Nephron (organoid): ENCODE measurements around the gene POP7.
"Not testable (repeated sequence)": the region's sequence is repeated elsewhere in the genome, so short reads cannot be mapped to it uniquely, and the experiment has no call there.

ENCODE experiments used
- H3K27ac Mint-ChIP-seq, 3 experiments: 2 replicates each; pipeline ENCODE4 v1.8.0; 2020; ENCODE audit warnings: mixed read lengths in 3 of 3, mild to moderate bottlenecking in 2 of 3, moderate library complexity in 1 of 3
- H3K27me3 Mint-ChIP-seq: 2 replicates; pipeline ENCODE4 v1.8.0; 2021; ENCODE audit warnings: low read depth, mild to moderate bottlenecking, moderate library complexity, mixed read lengths
- H3K36me3 Mint-ChIP-seq: 2 replicates; pipeline ENCODE4 v1.8.0; 2020; ENCODE audit warnings: low read depth, mixed read lengths
- H3K4me1 Mint-ChIP-seq: 2 replicates; pipeline ENCODE4 v1.8.0; 2020; ENCODE audit warnings: mixed read lengths
- H3K4me3 Mint-ChIP-seq, 3 experiments: 2 replicates each; pipeline ENCODE4 v1.8.0; 2020; ENCODE audit warnings: mild to moderate bottlenecking in 3 of 3, mixed read lengths in 3 of 3, moderate library complexity in 2 of 3
- H3K9me3 Mint-ChIP-seq: 2 replicates; pipeline ENCODE4 v1.8.0; 2020; ENCODE audit warnings: mixed read lengths
- TF ChIP-seq, protein P1 (sequence below), 3 experiments: fragments of 200-600 bp; sonication (generic); IDR thresholded peaks; one replicate each; pipeline ENCODE4 v1.5.0; 2021; ENCODE audit warnings: antibody characterized with exemption in 3 of 3; ENCODE audit not compliant: unreplicated experiment in 3 of 3

The POP7 gene

DNA sequence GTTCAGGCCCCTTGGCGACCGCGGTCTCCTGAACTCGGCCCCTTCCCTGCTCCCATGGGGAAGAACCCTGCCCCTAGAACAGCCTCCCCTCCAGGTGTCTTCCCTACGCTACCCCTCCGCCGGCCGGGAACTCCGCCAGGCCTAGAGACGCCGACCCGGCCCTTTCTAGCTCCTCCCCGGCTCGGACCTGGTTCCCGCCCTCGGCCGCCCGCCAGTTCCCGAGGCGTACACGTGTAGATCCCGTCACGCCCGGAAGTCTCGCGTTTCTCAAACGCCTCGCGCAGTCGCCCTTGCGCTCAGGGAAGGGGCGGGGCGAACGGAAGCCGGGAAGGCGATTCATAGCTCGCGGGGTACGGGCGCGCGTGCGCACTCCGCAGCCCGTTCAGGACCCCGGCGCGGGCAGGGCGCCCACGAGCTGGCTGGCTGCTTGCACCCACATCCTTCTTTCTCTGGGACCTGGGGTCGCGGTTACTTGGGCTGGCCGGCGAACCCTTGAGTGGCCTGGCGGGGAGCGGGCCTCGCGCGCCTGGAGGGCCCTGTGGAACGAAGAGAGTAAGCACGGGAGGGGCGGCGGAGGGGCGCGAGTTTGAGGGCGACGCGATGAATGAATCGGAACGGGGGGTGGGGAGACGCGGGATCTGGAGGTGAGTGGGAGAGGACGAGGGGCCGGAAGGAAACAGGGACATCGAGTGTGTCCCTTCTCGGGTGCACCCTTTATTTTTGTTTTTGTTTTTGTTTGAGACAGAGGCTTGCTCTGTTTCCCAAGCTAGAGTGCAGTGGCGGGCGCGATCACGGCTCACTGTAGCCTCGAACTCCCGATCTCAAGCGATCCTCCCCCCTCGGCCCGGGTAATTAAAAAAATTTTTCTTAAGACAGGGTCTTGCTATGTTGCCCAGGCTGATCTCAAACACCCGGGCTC is at the start of gene POP7:
POP7 (plus strand) TSS at position 369 of the 919 bp plus-strand sequence. CDS start 710 bp downstream, outside the sequence.
- no peaks in the 10 kb centered on the region for H3K9me3 Mint-ChIP-seq
- peaks cover 7% of the 10 kb centered on the region for H3K4me1 Mint-ChIP-seq
- H3K36me3 Mint-ChIP-seq = no peaks in the 10 kb centered on the region
- TF ChIP-seq, protein P1, sequence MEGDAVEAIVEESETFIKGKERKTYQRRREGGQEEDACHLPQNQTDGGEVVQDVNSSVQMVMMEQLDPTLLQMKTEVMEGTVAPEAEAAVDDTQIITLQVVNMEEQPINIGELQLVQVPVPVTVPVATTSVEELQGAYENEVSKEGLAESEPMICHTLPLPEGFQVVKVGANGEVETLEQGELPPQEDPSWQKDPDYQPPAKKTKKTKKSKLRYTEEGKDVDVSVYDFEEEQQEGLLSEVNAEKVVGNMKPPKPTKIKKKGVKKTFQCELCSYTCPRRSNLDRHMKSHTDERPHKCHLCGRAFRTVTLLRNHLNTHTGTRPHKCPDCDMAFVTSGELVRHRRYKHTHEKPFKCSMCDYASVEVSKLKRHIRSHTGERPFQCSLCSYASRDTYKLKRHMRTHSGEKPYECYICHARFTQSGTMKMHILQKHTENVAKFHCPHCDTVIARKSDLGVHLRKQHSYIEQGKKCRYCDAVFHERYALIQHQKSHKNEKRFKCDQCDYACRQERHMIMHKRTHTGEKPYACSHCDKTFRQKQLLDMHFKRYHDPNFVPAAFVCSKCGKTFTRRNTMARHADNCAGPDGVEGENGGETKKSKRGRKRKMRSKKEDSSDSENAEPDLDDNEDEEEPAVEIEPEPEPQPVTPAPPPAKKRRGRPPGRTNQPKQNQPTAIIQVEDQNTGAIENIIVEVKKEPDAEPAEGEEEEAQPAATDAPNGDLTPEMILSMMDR (IDR thresholded peaks at IDR 0.05; ENCODE audit: unreplicated experiment in 3 of 3) = no peak
- H3K27me3 Mint-ChIP-seq = peaks cover 3% of the 10 kb centered on the region
- peak within 1 kb of the TSS; percentile 91 to 97 (median 96) for H3K27ac Mint-ChIP-seq
- H3K4me3 Mint-ChIP-seq = peak within 1 kb of the TSS; percentile 98 to 99 (median 99)

DNA sequence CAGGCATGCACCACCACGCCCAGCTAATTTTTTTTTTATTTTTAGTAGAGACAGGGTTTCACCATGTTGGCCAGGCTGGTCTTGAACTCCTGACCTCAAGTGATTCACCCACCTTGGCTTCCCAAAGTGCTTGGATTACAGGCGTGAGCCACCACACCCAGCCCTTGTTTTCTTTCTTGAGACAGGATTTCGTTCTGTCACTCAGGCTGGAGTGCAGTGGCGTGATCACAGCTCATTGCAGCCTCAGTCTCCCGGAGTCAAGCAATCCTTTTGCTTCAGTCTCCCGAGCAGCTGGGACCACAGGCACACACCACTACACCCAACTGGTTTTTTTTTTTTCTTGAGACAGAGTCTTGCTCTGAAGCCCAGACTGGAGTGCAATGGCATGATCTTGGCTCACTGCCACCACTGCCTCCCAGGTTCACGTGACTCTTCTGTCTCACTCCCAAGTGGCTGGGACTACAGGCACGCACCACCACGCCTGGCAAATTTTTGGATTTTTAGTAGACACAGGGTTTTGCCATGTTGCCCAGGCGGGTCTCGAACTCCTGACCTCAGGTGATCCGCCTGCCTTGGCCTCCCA is 43.6 kb upstream of the POP7 start:
- H3K27me3 Mint-ChIP-seq = peaks cover 34% of the 10 kb centered on the region
- H3K4me3 Mint-ChIP-seq, H3K27ac Mint-ChIP-seq, H3K36me3 Mint-ChIP-seq, H3K9me3 Mint-ChIP-seq, H3K4me1 Mint-ChIP-seq: not testable (repeated sequence)

DNA sequence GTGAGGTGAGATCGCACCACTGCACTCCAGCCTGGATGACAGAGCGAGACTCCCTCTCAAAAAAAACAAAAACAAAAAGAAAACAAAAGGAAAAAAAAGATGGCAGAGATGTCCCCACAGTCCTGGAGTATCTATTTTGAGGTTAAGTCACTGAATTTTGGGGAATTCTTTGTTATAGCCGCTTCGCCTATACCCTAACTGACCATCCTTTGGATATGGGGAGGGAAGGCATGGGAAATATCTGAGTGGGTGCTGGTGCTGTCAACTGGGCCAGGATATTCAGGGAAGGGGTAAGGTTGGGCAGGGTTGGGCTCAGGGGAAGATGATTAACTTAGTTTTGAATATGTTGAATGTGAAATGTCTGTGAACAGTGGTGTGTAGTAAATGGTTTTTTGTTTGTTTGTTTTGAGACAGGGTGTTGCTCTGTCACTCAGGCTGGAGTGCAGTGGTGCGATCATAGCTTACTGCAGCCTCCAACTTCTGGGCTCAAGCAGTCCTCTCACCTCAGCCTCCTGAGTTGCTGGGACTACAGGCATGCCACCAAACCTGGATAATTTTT is 40.7 kb upstream of the POP7 start:
- Mint-ChIP-seq H3K27me3 (peaks cover 29% of the 10 kb centered on the region), H3K4me3 (no peak overlapping the region), H3K4me1 (no peaks in the 10 kb centered on the region), H3K9me3 (no peaks in the 10 kb centered on the region), H3K36me3 (no peaks in the 10 kb centered on the region), H3K27ac (no peak overlapping the region)
- TF ChIP-seq, protein P1 (IDR thresholded peaks at IDR 0.05; ENCODE audit: unreplicated experiment in 3 of 3) = no peak

DNA sequence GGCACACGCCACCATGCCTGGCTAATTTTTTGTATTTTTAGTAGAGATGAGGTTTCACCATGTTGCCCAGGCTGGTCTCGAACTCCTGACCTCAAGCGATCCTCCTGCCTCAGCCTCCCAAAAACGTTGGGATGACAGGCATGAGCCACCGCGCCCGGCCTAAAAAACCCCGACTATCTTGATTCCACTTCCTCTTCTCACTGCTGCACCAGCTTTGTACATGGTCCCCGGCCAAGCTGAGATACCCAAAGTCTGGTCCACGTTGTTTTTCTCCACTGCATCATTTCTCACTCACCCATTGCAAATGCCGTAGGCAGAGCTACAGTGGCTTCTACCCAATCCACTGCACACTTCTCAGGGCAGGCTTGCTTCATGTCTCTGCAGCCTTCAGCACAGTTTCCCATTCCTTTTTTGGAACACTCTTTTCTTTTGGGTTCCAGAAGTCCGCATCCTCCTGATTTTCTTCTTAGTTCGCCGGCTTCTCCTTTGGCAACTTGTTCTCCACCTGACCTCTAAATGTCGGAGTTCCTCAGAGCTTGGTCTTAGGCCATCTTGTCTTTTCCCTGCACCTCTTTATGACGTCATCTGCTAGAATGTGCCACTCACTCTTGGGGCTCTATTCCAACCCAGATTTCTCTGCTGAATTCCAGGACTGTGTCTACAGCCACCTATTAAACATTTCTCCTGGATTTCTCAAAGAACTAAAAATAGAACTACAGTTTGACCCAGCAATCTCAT is 38.4 kb upstream of the POP7 start:
- H3K27ac Mint-ChIP-seq = no peak overlapping the region
- no peaks in the 10 kb centered on the region for H3K4me1 Mint-ChIP-seq
- H3K9me3 Mint-ChIP-seq = no peaks in the 10 kb centered on the region
- peaks cover 36% of the 10 kb centered on the region for H3K27me3 Mint-ChIP-seq
- H3K4me3 Mint-ChIP-seq = no peak overlapping the region
- TF ChIP-seq, protein P1 (IDR thresholded peaks at IDR 0.05; ENCODE audit: unreplicated experiment in 3 of 3) = no peak
- H3K36me3 Mint-ChIP-seq = no peaks in the 10 kb centered on the region

DNA sequence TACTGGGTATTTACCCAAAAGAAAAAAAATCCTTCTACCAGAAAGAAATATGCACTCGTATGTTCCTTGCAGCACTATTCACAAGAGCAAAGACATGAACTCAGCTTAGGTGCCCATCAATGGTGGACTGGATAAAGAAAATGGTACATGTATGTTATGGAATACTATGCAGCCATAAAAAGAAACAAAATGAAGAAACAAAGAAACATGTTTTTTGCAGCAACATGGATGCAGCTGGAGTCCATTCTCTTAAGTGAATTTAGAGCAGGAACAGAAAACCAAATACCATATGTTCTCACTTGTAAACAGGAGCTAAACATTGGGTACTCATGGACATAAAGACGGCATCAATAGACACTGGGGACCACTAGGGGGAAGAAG is 37.9 kb upstream of the POP7 start:
- H3K9me3 Mint-ChIP-seq = no peaks in the 10 kb centered on the region

DNA sequence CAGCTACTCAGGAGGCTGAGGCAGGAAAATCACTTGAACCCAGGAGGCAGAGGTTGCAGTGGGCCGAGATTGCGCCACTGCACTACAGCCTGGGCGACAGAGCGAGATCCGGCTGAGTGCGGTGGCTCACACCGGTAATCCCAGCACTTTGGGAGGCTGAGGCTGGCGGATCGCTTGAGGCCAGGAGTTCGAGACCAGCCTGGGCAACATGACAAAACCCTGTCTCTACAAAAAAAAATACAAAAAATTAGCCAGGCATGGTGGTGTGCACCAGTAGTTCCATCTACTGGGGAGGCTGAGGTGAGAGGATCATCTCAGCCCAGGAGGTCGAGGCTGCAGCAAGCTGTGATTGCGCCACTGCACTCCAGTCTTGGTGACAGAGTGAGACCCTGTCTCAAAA is 36.8 kb upstream of the POP7 start:
- H3K4me1 Mint-ChIP-seq, H3K4me3 Mint-ChIP-seq, H3K36me3 Mint-ChIP-seq, H3K9me3 Mint-ChIP-seq, H3K27ac Mint-ChIP-seq: not testable (repeated sequence)
- peaks cover 32% of the 10 kb centered on the region for H3K27me3 Mint-ChIP-seq

More for the DNA sequence above, 37.9 kb upstream of the POP7 start:
- no peaks in the 10 kb centered on the region for H3K36me3 Mint-ChIP-seq
- TF ChIP-seq, protein P1 (IDR thresholded peaks at IDR 0.05; ENCODE audit: unreplicated experiment in 3 of 3) = no peak
- peaks cover 35% of the 10 kb centered on the region for H3K27me3 Mint-ChIP-seq
- H3K4me3 Mint-ChIP-seq = no peak overlapping the region
- no peak overlapping the region for H3K27ac Mint-ChIP-seq
- no peaks in the 10 kb centered on the region for H3K4me1 Mint-ChIP-seq
